HG03571 (cell line): ENCODE results near the gene SLC25A39.

Experiments
- ATAC-seq: cut with Tn5 transposase; IDR thresholded peaks from one replicate; pipeline ENCODE4 v1.9.1; 2021; ENCODE audit not compliant: unreplicated experiment

The SLC25A39 gene

DNA sequence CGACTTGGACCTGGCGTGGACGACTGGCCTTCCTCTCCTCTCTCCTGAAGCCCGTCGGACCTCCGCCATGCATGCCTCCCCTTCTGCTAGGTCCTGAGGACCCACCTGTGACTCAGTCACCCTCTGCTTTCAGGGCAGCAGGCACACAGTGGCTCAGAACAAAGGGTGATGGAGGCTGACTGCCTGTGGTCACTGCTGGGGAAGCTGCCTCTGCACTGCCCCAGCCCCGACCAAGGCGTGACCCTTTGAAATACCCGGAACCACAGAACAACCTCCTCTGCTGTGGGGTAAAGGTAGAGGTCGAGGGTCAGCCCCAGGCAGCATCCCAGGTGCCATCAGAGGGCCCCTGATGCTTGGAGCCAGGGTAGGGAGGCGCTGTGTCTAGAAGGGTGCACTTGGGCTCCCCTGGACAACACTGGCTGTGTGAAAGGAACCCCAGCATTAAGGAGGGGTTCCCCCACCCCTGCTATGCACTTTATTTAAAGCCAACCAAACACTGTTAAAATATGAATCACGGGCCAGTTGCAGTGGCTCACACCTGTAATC, 44.2 kb downstream of the SLC25A39 start:
- no peak for ATAC-seq

DNA sequence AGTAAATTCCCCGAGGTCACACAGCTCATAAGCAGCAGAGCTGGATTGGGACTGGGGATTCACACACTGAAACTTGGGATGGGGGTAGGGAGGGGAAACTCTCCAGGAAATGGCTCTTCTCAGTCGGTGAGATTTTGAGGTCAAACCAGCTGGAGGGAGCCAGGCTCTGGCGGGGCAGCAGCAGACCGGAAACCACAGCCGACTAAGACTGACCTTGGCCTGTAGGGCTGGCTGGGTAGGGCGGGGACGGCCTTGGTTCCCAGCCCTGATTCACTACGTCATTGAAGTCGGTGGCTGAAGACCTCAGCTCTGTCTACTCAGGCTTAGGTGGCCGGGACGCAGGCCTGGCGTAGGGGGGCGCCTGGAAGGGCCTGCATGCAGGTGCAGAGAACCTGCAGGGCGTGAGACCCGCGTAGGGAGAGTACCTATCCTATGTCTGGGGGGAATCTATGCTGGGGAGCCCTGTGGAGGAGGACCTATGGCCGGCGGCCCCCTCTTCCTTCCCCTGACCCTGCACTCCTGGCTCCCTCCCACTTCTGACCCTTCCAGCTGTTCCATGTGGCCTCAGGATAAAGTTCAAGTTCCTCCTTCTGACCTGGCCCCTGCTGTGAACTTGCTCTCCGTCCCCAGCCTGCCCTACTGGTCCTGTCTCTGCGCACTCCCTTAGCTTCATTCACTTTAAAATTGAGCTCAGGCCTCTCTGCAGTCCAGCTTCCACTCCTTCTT, 44.8 kb downstream of the SLC25A39 start:
- peak; percentile 84 for ATAC-seq

DNA sequence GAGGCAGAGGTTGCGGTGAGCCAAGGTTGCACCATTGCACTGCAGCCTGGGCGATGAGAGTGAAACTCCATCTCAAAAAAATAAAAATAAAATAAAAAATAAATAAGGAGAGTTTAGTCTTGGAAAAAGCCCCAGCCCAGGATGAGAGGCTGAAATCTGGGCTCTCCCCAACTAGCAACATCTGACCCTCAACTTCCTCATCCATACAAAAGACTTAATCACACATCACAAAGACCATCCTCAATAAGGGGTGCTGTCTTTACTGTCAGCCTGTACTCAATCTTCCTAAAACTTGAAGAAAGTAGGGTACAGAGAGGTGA, 45.3 kb downstream of the SLC25A39 start:
- ATAC-seq = no peak

GRCh38 chr17:44277976-44278375, 46.6 kb downstream of the SLC25A39 start:
- ATAC-seq = no peak

GRCh38 chr17:44273607-44274006, 51.0 kb downstream of the SLC25A39 start:
- no peak for ATAC-seq

- ATAC-seq = no peak
Observed at GRCh38 chr17:44272954-44273353, 51.7 kb downstream of the SLC25A39 start.

GRCh38 chr17:44272321-44272951, 52.2 kb downstream of the SLC25A39 start:
- ATAC-seq = no peak
